GM12864 (cell line): ENCODE measurements around the gene AEBP1.
"Not testable (repeated sequence)": the region's sequence is repeated elsewhere in the genome, so short reads cannot be mapped to it uniquely, and the experiment has no call there.

Source experiments
- DNase-seq: peaks from one replicate; pipeline ENCODE4 v3.0.0-alpha.2; 2011; ENCODE audit warnings: low read depth
- H3K4me3 ChIP-seq: 2 replicates; pipeline ENCODE4 v1.5.1; 2011; ENCODE audit warnings: mild to moderate bottlenecking, low read depth, low read length, control low read depth
- CTCF ChIP-seq: IDR thresholded peaks from 2 replicates; pipeline ENCODE4 v1.5.1; 2011; ENCODE audit warnings: low read depth, mild to moderate bottlenecking, moderate library complexity, low read length, control low read depth, inconsistent platforms; ENCODE audit errors: missing control alignments

AEBP1 gene

GRCh38 chr7:44123190-44124003 lies 19.3 kb downstream of the AEBP1 start, which contains the start of gene POLD2:
TSS of gene POLD2 (minus strand) at chr7:44123548. CDS start at chr7:44122053, 1,495 bp downstream.
- peak; percentile 70 for DNase-seq
- peak within 1 kb of the TSS; percentile 81 for H3K4me3 ChIP-seq

GRCh38 chr7:44124822-44125202 lies 20.7 kb downstream of the AEBP1 start:
- no peak for TF ChIP-seq CTCF
- DNase-seq, result no peak
- H3K4me3 ChIP-seq, result no peak overlapping the region

More at GRCh38 chr7:44123190-44124003, 19.3 kb downstream of the AEBP1 start, which contains the start of gene POLD2:
- TF ChIP-seq CTCF, result no peak

GRCh38 chr7:44126574-44126973 lies 22.4 kb downstream of the AEBP1 start:
- not testable (repeated sequence) for H3K4me3 ChIP-seq, DNase-seq

DNA sequence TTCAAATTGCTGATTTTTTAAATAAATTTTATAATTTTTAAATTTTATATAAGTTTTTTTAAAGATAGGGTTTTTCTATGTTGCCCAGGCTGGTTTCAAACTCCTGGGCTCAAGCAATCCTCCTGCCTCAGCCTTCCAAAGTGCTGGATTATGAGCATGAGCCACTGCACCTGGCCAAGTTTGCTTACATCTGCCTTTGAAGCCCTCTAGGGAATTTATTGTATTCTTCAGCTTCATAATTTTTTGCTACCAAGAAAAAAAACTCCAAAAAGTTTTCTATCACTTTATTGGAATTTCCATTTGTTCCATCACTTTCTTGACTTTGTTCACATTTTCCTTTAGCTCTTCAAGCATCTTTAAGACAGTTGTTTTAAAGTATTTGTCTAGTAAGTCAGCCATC lies 23.0 kb downstream of the AEBP1 start:
- TF ChIP-seq CTCF, result no peak
- no peak overlapping the region for H3K4me3 ChIP-seq
- DNase-seq, result no peak

DNA sequence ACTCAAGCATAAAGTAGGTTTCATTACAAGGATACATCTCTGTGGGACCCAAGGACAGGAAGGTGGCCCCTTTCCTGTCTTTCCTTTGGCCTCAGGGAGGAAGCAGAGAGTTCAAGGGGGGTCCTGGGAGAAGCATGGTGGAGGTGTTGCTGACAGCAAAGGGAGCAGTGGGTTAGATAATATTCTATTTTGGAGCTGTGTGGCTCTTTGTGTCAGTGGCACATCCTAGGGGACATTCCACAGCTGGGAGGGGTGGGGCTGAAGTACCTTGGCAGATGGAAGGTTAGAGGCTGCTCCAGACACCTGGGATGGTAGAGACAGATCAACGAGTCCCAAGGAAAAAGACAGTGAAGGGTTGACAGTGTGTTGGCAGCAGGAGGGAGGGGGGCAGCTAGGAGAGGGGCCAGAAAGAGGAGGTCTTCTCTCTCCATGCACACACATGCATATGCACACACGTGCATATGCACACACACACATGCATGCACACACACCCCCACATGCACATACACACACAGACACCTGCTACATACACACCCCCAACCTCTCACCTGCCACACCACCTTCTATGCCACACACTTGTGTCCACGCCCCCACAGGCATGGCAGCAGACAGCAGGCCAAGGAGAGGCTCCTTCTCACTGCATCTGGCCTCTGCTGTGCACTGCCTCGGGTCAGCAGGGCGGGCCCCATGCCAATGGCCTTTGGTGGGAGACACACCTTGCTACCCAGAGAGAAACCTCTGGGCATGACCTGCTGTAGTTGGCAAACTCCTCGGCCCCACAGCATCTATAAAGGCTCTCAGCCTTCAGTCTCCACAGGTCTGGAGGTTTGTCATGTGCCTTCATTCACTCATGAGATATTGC lies 24.8 kb downstream of the AEBP1 start:
- DNase-seq, result no peak
- TF ChIP-seq CTCF, result no peak
- H3K4me3 ChIP-seq, result no peak overlapping the region

- TF ChIP-seq CTCF, result peak; percentile 39
- no peak overlapping the region for H3K4me3 ChIP-seq
- no peak for DNase-seq
These were observed 27.3 kb downstream of the AEBP1 start for GRCh38 chr7:44131173-44132029.
